Lung (tissue), 12 donors: Measurements from ENCODE around the gene NXPH1. TPM values are rescaled to one million over a fixed set of nuclear protein-coding genes. Genes with fewer than 3 reads are reported as not detected.

ENCODE experiments used
- ATAC-seq: fragments of 200-7000 bp; cut with Tn5 transposase; one replicate; pipeline ENCODE4 v1.9.1; 2020; ENCODE audit warnings: moderate number of reproducible peaks; ENCODE audit not compliant: insufficient read depth, low FRiP score
- DNase-seq, 3 donors: peaks; one replicate each; pipeline ENCODE4 v3.0.0-alpha.2; 2013 to 2017
- H3K27ac ChIP-seq, 2 donors: one replicate each; pipeline ENCODE4 v1.5.1; 2013; ENCODE audit warnings: mild to moderate bottlenecking in 2 of 2, moderate library complexity in 2 of 2, control low read depth in 1 of 2, inconsistent platforms in 1 of 2, low read depth in 1 of 2, low read length in 1 of 2
- H3K27me3 ChIP-seq, 3 donors: one replicate each; pipeline ENCODE4 v1.5.1; 2013; ENCODE audit warnings: low read length in 2 of 3; ENCODE audit not compliant: control insufficient read depth in 3 of 3, insufficient read depth in 3 of 3
- H3K36me3 ChIP-seq, 4 donors: one replicate each; pipeline ENCODE4 v1.5.1; 2013; ENCODE audit warnings: low read length in 4 of 4, mild to moderate bottlenecking in 1 of 4, moderate library complexity in 1 of 4; ENCODE audit not compliant: control insufficient read depth in 4 of 4, insufficient read depth in 4 of 4
- H3K4me1 ChIP-seq, 5 donors: one replicate each; pipeline ENCODE4 v1.5.1; 2013; ENCODE audit warnings: low read length in 5 of 5, mild to moderate bottlenecking in 2 of 5, moderate library complexity in 1 of 5; ENCODE audit not compliant: control insufficient read depth in 5 of 5, insufficient read depth in 5 of 5
- H3K4me3 ChIP-seq: one replicate; pipeline ENCODE4 v1.5.1; 2013; ENCODE audit warnings: mild to moderate bottlenecking, control low read depth, moderate library complexity
- H3K9ac ChIP-seq, 2 donors: one replicate each; pipeline ENCODE4 v1.5.1; 2013; ENCODE audit warnings: low read length in 2 of 2, control low read depth in 1 of 2; ENCODE audit not compliant: insufficient read depth in 1 of 2
- H3K9me3 ChIP-seq, 4 donors: one replicate each; pipeline ENCODE4 v1.5.1; 2013; ENCODE audit warnings: low read length in 3 of 4, mild to moderate bottlenecking in 1 of 4, moderate library complexity in 1 of 4; ENCODE audit not compliant: control insufficient read depth in 4 of 4, insufficient read depth in 3 of 4
- whole genome bisulfite sequencing, 2 donors: extraction: QIAGEN DNeasy Blood & Tissue Kit; methylation state at CpG; one replicate each; pipeline ENCODE4 v1.1.7; 2013; 5-methylcytosine and 5-hydroxymethylcytosine counted together
- polyA plus RNA-seq, 2 donors: library from polyadenylated mRNA; stranded (reverse); fragments of 200-250 nt; gene quantifications; one replicate each; pipeline ENCODE4 v1.2.1, GENCODE V29; 2013
- total RNA-seq, 2 donors: library from RNA; depleted of rRNA in 1 of 2; stranded (reverse); fragments of >200 nt in 1 of 2; gene quantifications; one replicate each; pipeline ENCODE4 v1.2.1, GENCODE V29; 2014 to 2021
- TF ChIP-seq, protein P1 (sequence below): IDR thresholded peaks from 2 replicates; pipeline ENCODE4 v1.5.1; 2012; ENCODE audit warnings: mild to moderate bottlenecking; ENCODE audit errors: control extremely low read depth, extremely low read depth
- donor health status: control.
- donor health status: control.
- donor health status: Bipolar disorder and iron deficiency.
- donor health status: healthy.
- donor health status: DM: yes; HTN: yes; CAD: no.

Gene NXPH1
- total and polyA plus RNA-seq, 4 donors: 0.09 to 0.17 TPM; not detected in 2

DNA sequence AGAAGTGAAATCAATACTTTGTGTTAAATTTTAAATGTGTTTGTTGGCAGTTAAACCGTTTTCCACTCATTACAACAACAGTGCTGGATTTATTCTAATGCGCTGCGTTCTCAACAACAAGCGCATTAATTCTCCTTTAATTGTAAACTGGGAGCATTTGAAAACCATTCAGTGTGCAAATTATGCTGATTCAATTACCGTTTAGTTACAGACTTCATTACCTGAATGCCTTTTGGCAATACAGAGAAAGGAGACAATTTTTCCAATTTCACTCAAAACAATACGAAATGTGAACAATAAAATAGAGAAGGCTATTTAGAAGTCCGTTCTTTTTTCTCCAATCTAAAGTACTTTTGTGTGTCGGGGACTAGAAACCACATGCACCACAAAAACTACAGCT lies 4.2 kb downstream of the NXPH1 start:
- peaks cover 0 to 11% (median 5%) of the 10 kb centered on the region in 5 donors for H3K4me1 ChIP-seq
- ATAC-seq: no peak
- H3K27me3 ChIP-seq: peaks cover 25 to 97% (median 82%) of the 10 kb centered on the region in 3 donors
- DNase-seq: no peak
- no peak overlapping the region for H3K27ac ChIP-seq
- TF ChIP-seq, protein P1, sequence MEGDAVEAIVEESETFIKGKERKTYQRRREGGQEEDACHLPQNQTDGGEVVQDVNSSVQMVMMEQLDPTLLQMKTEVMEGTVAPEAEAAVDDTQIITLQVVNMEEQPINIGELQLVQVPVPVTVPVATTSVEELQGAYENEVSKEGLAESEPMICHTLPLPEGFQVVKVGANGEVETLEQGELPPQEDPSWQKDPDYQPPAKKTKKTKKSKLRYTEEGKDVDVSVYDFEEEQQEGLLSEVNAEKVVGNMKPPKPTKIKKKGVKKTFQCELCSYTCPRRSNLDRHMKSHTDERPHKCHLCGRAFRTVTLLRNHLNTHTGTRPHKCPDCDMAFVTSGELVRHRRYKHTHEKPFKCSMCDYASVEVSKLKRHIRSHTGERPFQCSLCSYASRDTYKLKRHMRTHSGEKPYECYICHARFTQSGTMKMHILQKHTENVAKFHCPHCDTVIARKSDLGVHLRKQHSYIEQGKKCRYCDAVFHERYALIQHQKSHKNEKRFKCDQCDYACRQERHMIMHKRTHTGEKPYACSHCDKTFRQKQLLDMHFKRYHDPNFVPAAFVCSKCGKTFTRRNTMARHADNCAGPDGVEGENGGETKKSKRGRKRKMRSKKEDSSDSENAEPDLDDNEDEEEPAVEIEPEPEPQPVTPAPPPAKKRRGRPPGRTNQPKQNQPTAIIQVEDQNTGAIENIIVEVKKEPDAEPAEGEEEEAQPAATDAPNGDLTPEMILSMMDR: no peak
- no peak overlapping the region for H3K4me3 ChIP-seq
- H3K9me3 ChIP-seq: peaks cover 0 to 36% (median 0%) of the 10 kb centered on the region in 4 donors
- no peaks in the 10 kb centered on the region for H3K36me3 ChIP-seq
- no peak overlapping the region for H3K9ac ChIP-seq
- 8% methylated on average over 8 of the region's 8 CpGs for WGBS, 2 donors

GRCh38 chr7:8440670-8441069 lies 7.3 kb downstream of the NXPH1 start:
- no peak overlapping the region for H3K4me3 ChIP-seq
- WGBS, 2 donors: 11 to 14% methylated on average over 8 of the region's 8 CpGs

DNA sequence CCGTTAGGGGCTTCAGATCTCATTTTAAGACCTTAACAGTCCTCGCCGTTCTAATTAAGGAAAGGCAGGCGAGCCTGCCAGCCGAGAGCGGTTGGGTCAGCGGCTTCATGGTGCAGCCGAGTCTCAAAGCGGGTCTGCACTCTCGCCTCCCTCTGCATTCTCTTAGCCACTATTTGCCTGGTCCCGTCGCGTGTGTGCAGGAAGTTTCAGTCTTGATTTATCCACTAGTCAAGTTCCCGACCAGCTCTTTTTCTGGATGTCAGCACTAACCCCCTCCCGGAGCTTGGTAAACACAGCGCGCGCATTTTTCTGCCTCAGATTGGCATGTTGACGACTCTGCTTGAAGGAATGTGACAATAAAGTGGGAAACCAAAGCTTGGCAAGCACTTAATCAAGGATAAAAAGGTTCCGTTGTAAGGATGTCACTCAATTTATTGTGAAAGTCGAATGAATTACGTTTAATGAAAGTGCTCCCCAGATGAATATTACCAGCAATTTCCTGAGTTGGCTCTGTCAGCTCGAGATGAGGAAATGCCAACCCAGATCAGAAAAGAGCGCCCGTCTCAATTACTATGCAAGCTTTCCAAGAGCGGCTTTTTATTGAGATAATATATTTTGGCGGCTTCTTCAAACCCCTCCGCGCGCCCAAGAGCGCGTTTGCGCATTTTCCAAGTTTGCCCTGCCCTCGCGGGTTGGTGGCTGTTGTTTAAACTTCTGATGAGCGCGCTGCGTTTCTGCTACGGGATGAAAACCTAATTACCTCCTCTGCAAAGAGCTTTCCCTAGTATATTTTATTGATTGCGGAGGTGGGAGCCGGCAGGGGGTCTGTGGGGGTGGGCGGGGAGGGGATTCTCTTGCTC lies 7.9 kb downstream of the NXPH1 start:
- H3K4me3 ChIP-seq: no peak overlapping the region
- H3K9ac ChIP-seq: no peak overlapping the region
- DNase-seq (no peak), ATAC-seq (no peak)
- WGBS, 2 donors: 6 to 7% methylated on average over 42 of the region's 42 CpGs
- peaks cover 0 to 17% (median 0%) of the 10 kb centered on the region in 5 donors for H3K4me1 ChIP-seq
- no peaks in the 10 kb centered on the region for H3K36me3 ChIP-seq
- peaks cover 6 to 91% (median 76%) of the 10 kb centered on the region in 3 donors for H3K27me3 ChIP-seq
- no peak overlapping the region for H3K27ac ChIP-seq
- TF ChIP-seq, protein P1: no peak
- H3K9me3 ChIP-seq: peaks cover 0 to 22% (median 0%) of the 10 kb centered on the region in 4 donors

More at GRCh38 chr7:8440670-8441069, 7.3 kb downstream of the NXPH1 start:
- TF ChIP-seq, protein P1: no peak
- Histone ChIP-seq H3K36me3 (no peaks in the 10 kb centered on the region), H3K9me3 (peaks cover 0 to 24% (median 0%) of the 10 kb centered on the region in 4 donors), H3K27ac (no peak overlapping the region), H3K4me1 (peaks cover 0 to 17% (median 0%) of the 10 kb centered on the region in 5 donors), H3K27me3 (peaks cover 9 to 94% (median 83%) of the 10 kb centered on the region in 3 donors), H3K9ac (no peak overlapping the region)
- no peak for DNase-seq
- no peak for ATAC-seq
